ENCODE results near the gene GUCA2B.

Gene GUCA2B

DNA sequence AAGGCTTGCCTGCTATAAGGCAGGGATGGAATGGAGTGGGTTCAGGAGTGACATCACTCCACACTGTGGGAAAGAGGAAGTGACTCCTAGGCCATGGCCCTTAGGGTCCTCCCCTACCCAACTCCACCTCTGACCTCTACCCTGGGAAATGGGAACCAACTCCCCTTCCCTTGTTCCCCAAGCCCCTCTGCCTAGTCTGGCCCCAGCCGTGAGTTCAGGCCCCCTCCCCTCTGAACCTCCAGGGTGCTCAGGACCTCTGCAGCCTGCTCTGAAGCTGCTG lies 15.1 kb downstream of the GUCA2B start:
- no peak for DNase-seq

GRCh38 chr1:42168763-42169162 lies 15.6 kb downstream of the GUCA2B start:
- DNase-seq, result no peak

DNA sequence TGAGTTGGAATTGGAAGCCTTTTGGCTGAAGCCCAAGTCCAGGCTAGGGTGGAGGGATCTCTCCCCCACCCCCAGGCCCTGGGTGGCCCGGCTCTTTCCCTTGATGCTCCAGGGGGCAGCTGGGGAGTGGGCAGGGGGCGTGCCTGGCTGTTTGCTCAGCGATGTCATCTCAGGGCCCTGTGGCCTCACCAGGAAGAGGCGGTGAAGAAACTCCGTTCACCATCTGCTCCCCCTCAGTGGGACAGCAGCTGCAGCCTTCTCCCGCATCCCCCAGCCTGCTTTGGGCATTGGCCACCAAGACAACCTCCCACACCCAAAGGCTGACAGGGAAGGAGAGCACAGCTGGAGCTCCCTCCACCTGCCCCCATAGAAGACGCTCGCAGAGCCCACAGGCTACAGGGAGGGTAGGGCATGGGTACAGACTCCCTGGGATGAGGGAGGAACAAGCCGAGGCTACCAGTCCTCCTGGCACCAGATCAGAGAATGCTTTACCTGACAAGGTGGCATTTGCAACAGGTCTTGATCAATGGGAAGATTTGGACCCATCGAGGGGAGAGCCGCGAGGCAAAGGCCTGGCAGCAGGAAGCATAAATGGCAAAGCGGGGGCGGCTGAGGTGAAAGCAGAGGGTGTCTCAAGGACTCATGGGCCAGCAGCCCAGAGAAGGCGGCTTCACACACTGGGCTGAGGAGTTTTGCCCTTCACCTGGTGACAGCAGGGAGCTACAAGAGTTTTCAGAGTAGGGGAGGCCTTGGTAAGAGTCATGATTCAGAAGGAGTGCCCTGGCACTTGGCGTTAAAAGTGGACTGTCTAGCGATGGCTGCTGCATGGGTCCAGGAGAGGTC lies 17.8 kb downstream of the GUCA2B start:
- no peak for DNase-seq

DNA sequence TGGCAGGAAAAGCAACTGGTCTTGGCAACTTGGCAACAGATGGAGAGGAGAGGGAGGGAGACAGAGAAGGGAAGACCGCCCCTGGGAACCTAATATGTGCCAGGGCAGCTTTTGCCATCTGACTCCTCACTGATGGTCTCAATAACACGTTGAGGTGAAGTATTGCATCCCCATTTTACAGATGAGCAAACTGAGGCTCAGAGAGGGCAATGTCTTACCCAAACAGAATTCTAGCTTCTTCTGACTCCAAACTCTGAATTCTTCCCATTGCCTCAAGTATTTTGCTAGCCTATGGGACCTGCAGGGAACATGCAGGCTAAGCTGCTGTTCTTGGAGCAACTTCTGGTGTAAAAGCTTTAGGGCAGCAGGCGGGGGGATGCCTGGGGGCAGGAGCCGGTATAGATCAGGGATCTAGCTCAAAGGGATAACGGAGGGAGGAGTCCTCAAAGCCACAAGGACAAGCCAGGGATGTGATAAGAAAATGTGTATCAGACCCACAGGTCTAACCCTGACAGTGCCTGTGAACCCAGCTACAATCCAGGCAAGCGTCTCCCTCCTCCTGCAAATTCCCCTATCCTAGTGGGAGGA lies 18.6 kb downstream of the GUCA2B start:
- DNase-seq, result no peak

GRCh38 chr1:42172381-42173133 lies 19.3 kb downstream of the GUCA2B start:
- DNase-seq, result no peak

- peak; percentile 63 for DNase-seq
These were observed 20.1 kb downstream of the GUCA2B start for GRCh38 chr1:42173155-42173933.

DNA sequence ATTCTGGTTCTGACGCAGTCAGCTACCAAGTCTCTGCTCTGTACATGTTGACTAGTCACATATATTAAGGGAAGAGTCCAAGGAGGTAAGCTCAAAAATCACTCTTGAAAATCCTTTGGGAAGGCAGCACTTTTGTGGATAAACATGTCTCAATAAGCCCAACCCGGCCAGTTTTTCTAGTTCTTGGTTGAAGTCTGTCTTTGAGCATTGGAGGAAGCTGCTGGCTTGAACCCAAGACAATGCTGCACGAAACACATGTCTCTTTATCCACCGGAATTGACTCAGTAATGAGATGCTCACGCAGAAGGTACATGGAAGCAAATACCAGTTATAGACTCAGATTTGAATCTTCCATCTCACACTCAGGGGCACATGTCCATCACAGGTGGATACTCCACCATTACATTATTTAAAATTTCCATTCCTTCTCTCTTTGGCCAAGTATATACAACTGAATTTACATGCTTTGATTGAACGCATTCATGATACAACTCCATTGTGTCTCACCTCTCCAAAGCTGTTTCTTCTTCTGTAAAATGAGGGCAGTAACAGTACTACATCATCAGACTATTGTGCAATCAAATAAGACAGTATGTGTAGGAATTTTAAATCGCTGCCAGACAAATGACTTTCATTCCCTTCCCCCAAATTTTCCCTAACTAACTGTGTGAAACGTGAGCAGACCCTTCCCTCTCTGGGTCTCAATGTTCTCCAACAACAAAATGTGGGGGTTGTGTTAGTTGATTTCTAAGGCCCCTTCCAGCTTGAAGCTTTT lies 20.9 kb downstream of the GUCA2B start:
- DNase-seq, result no peak

DNA sequence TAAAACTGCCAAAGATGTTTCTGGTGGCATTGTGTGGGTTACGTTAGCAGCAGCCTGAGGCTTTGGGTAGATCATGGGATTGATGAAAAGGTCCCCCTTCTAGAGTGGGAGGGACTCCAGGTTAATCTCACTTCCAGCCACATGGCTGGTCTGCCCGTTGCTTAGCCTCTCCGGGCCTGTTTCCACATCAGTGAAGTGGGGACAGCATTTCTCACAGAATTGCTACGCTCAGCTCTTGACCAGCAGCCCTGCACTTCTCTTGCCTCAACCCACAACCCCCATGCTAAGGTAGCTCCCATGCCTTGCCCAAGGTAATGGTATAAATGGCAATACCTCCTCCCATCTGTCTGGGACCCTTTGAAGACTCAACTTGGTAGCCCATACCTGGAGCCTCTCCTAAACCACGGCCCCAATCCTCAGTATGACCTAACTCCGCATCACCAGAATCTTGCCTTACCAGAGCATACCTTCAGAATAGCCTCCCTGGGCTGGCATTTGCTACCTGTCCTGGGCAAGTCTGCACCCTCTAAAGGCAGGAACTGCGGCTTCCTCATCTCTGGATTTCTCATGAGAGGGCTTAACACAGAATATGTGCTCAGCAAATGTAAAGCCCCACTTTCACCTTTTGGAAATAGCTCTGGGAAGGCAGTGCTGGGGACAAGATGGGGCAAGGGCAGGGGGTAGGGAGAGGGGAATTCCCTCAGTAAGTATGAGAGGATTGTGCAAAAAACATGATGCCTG lies 22.3 kb downstream of the GUCA2B start:
- no peak for DNase-seq

GRCh38 chr1:42176902-42177519 lies 23.8 kb downstream of the GUCA2B start:
- DNase-seq, result no peak

DNA sequence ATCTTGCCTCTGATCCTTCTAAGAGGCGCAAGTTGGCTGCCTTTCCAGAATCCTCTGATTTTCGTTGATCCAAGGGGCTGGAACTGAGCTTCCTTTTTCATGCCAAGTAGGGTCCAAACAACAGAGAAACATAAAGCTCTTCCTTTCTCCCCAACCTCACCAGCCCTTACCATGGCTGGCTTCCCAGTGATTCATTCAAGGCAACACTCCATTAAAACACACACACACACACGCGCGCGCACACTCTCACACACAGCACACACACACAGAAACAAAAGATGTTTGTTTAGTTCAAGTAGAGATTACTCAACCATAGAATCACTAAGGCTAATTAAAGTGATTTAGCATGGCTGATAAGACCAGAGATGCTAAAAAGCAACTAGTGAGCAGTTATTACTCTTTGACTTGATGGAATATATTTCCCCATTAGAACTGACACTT lies 24.4 kb downstream of the GUCA2B start:
- no peak for DNase-seq

- DNase-seq, result no peak
These were observed 25.0 kb downstream of the GUCA2B start for GRCh38 chr1:42178249-42178648.

- no peak for DNase-seq
These were observed 26.1 kb downstream of the GUCA2B start for GRCh38 chr1:42179275-42179674.

DNA sequence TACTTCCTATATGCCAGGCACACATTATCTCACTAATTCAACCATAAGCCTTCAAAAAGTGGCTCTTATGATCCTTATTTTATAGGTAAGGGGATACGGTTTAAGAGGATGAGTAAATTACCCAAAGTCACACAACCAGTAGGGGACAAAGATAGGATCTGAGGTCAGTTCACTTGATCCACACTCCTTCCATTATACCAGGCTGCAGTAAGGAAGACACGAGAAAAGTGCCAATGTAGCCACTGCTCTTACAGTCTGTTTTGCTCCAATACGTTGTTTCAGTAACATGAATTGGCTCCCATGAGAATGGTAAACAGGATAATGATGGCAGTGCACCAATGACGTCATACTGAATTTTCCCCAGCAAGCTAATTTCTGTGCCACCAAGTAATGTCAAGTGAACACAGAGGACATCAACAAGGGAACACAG lies 26.7 kb downstream of the GUCA2B start:
- DNase-seq, result no peak

GRCh38 chr1:42181687-42182086 lies 28.5 kb downstream of the GUCA2B start:
- DNase-seq, result no peak

- DNase-seq, result no peak
These were observed 30.2 kb downstream of the GUCA2B start for GRCh38 chr1:42183210-42183956.

DNA sequence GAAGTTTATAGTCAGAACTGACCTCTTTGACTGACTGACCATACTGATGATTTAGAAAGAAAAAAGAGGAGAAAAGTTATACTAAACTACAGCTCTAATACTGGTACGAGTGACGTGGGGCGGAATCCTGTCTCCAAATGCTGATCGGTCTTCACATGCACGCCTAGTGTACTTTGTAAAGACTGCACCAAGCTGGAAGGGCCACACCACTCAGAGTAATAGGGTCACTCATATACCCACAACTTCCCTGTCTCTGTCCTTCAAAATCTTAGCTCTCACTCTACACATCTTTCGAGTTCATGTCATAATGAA lies 30.7 kb downstream of the GUCA2B start:
- no peak for DNase-seq

DNA sequence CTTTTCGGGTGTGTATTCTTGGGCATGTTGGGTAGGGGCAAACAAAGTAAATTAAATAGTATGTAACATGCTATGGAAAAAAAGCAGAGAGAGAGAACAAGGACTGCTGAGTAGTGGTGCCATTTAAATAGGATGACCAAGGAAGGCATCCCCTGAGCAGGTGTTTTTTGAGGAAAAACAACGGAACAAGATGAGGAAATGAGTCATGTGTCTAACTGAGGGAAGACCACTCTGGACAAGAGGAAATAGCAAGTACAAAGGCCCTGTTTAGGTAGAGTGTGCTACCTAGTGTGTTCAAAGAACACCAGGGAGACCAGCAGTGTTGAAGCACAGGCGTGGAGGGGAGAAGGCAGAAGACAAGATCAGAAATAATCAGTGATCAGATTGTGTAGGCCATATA lies 31.4 kb downstream of the GUCA2B start:
- no peak for DNase-seq

DNA sequence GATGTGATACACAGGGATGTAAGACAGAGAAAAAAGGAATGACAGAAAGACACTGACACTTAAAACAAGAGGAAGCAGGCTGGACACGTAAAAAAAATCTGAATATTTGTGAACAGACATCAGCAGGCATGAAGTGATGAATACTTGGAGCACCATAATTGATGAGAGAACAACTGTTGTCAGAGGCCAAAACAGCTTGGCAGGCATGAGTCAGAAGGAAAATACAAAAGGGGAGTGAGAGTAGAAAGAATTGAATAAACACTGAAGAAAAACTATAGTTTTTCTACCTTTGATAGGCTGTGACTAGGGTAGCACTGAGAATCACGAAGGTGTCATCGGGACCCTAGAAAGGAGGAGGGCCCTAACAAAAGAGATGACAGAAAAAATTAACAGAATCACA lies 32.9 kb downstream of the GUCA2B start:
- no peak for DNase-seq

DNA sequence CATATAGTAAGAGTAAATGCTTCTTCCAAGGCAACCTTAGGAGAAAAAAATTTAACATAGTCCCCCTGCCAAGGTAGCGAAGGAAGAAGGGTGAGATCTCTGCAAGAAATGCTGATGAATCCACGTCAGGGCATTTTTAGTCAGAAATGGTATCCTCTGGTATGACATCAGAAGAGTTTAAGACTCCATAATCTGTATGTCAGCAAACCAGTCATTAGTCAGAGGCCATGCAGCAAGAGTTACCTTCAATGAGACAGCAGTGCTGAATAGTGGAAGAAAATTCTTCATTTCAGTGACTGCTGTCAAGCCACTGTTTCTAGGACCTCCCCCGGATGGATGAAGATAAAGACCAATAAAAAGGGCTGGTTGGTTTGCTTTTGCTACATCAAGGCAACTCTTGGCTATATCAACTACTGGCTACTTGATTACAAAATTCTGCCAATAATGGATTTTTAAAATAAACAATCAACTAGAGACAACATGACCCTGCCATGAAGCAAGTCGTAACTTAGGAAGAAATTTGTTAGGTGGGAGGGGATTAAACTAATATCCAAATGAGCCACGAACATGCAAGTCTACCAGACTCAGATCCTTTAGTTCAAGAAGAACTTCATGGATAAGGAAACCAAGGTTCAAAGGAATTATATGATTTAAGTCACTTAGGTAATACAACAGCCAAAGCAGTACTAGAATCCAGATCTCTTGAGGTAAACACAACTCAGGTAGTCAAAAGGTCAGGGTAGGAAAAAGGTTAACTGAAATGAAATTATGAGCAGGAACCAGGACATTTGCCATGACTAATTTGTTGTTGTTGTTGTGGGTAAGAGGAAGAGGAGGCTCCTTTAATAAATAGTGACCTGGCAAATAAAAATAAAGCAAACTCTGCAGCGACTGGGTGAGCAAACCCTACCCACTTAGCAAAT lies 37.0 kb downstream of the GUCA2B start:
- no peak for DNase-seq
